IMR-90 (cell line): Measurements from ENCODE around the gene NAIF1. TPM values are rescaled to one million over a fixed set of nuclear protein-coding genes. Genes with fewer than 3 reads are reported as not detected.

Source experiments
- ATAC-seq: fragments of 200-7000 bp; cut with Tn5 transposase; 2 replicates; pipeline ENCODE4 v1.9.1; 2020; ENCODE audit warnings: low read depth, mild to moderate bottlenecking, moderate library complexity
- BruUV-seq: library from RNA; stranded (reverse); fragments of 400-500 nt; replicated peaks from 2 replicates; lab custom pipeline; 2021; lab: Mats Ljungman, UMichigan
- CTCF ChIA-PET: fragments of 300-600 bp; formaldehyde crosslinking; extraction: SDS; loops from one replicate; lab custom pipeline; 2021; ENCODE audit warnings: antibody characterized with exemption; lab: Yijun Ruan, JAX
- POLR2A ChIA-PET: fragments of 300-600 bp; sonication (Branson Sonifier 250); formaldehyde crosslinking; loops from one replicate; lab custom pipeline; 2022; ENCODE audit warnings: antibody characterized with exemption; ENCODE audit not compliant: unreplicated experiment; lab: Charles Lee
- DNase-seq: peaks from one replicate; pipeline ENCODE4 v3.0.0; 2013
- H2AFZ ChIP-seq: replicated peaks from 2 replicates; pipeline ENCODE3; 2013; ENCODE audit warnings: low read length, mild to moderate bottlenecking; ENCODE audit not compliant: poor library complexity
- H2AK5ac ChIP-seq: 2 replicates; pipeline ENCODE4 v1.6.1; 2013; ENCODE audit warnings: low read depth, low read length, inconsistent platforms
- H2AK9ac ChIP-seq: replicated peaks from 2 replicates; pipeline ENCODE3; 2013; ENCODE audit warnings: mild to moderate bottlenecking, low read depth, low read length, moderate library complexity; ENCODE audit not compliant: poor library complexity
- H2BK120ac ChIP-seq: 2 replicates; pipeline ENCODE4 v1.6.1; 2013; ENCODE audit warnings: low read depth, low read length, inconsistent platforms
- H2BK15ac ChIP-seq: 3 replicates; pipeline ENCODE4 v1.6.1; 2013; ENCODE audit warnings: low read depth, low read length, inconsistent platforms
- H2BK20ac ChIP-seq: 2 replicates; pipeline ENCODE4 v1.6.1; 2013; ENCODE audit warnings: low read depth, mild to moderate bottlenecking, inconsistent platforms, low read length, moderate library complexity
- H2BK5ac ChIP-seq: 2 replicates; pipeline ENCODE4 v1.6.1; 2013; ENCODE audit warnings: mild to moderate bottlenecking, low read depth, low read length, inconsistent platforms; ENCODE audit not compliant: poor library complexity, severe bottlenecking
- H3K14ac ChIP-seq: replicated peaks from 2 replicates; pipeline ENCODE4 v1.6.1; 2013; ENCODE audit warnings: low read depth, low read length, inconsistent platforms
- H3K18ac ChIP-seq: 2 replicates; pipeline ENCODE4 v1.6.1; 2013; ENCODE audit warnings: low read depth, low read length, control low read depth
- H3K23ac ChIP-seq: 2 replicates; pipeline ENCODE4 v1.6.1; 2013; ENCODE audit warnings: low read depth, low read length, inconsistent platforms
- H3K27ac ChIP-seq: 2 replicates; pipeline ENCODE4 v1.5.1; 2013; ENCODE audit warnings: mild to moderate bottlenecking, control low read depth, low read length; ENCODE audit not compliant: insufficient read depth
- H3K27me3 ChIP-seq: 2 replicates; pipeline ENCODE4 v1.6.1; 2013; ENCODE audit warnings: low read length; ENCODE audit not compliant: control insufficient read depth, insufficient read depth
- H3K36me3 ChIP-seq: 2 replicates; pipeline ENCODE4 v1.6.1; 2013; ENCODE audit warnings: low read length, mixed read lengths; ENCODE audit not compliant: control insufficient read depth, insufficient read depth
- H3K4ac ChIP-seq: 2 replicates; pipeline ENCODE4 v1.6.1; 2013; ENCODE audit warnings: low read depth, low read length, inconsistent platforms
- H3K4me1 ChIP-seq: 2 replicates; pipeline ENCODE4 v1.6.1; 2013; ENCODE audit warnings: low read length, mixed read lengths; ENCODE audit not compliant: control insufficient read depth, insufficient read depth
- H3K4me2 ChIP-seq: 2 replicates; pipeline ENCODE4 v1.6.1; 2013; ENCODE audit warnings: low read depth, mild to moderate bottlenecking, control low read depth, low read length, moderate library complexity
- H3K4me3 ChIP-seq: 2 replicates; pipeline ENCODE4 v1.5.1; 2013; ENCODE audit warnings: low read depth, mild to moderate bottlenecking, control low read depth, low read length, moderate library complexity; ENCODE audit not compliant: insufficient read depth
- H3K56ac ChIP-seq: 2 replicates; pipeline ENCODE4 v1.6.1; 2013; ENCODE audit warnings: low read length, inconsistent platforms; ENCODE audit not compliant: insufficient read depth; ENCODE audit errors: extremely low read depth
- H3K79me1 ChIP-seq, 2 experiments: 2 replicates each; pipeline ENCODE4 v1.6.1; 2013; ENCODE audit warnings: low read length in 2 of 2, inconsistent platforms in 1 of 2, low read depth in 1 of 2
- H3K9ac ChIP-seq: 2 replicates; pipeline ENCODE4 v1.6.1; 2013; ENCODE audit warnings: low read depth, low read length, control low read depth
- H3K9me1 ChIP-seq: 2 replicates; pipeline ENCODE4 v1.6.1; 2013; ENCODE audit warnings: low read length, inconsistent platforms; ENCODE audit not compliant: insufficient read depth
- H3K9me3 ChIP-seq: 2 replicates; pipeline ENCODE4 v1.6.1; 2013; ENCODE audit warnings: low read length; ENCODE audit not compliant: control insufficient read depth, insufficient read depth
- H4K20me1 ChIP-seq: 2 replicates; pipeline ENCODE4 v1.6.1; 2013; ENCODE audit warnings: low read length, inconsistent platforms; ENCODE audit not compliant: insufficient read depth
- H4K5ac ChIP-seq: 2 replicates; pipeline ENCODE4 v1.6.1; 2013; ENCODE audit warnings: mild to moderate bottlenecking, low read depth, low read length, control low read depth
- H4K8ac ChIP-seq, 2 experiments: 2 replicates each; pipeline ENCODE4 v1.6.1; 2013; ENCODE audit warnings: low read depth in 2 of 2, low read length in 2 of 2, control low read depth in 1 of 2, inconsistent platforms in 1 of 2
- H4K91ac ChIP-seq: 2 replicates; pipeline ENCODE4 v1.6.1; 2013; ENCODE audit warnings: low read depth, low read length, inconsistent platforms; ENCODE audit not compliant: insufficient read depth
- BHLHE40 ChIP-seq: fragments of 150-350 bp; IDR thresholded peaks from 2 replicates; pipeline ENCODE4 v1.6.1; 2016; ENCODE audit warnings: mild to moderate bottlenecking, low read depth, low read length
- CEBPB ChIP-seq: IDR thresholded peaks from 2 replicates; pipeline ENCODE4 v1.6.1; 2012; ENCODE audit warnings: low read depth, low read length, improper control_type of control experiment
- CHD1 ChIP-seq: IDR thresholded peaks from 2 replicates; pipeline ENCODE4 v1.6.1; 2012; ENCODE audit warnings: low read depth, low read length, improper control_type of control experiment
- FOS ChIP-seq: fragments of 150-350 bp; IDR thresholded peaks from 2 replicates; pipeline ENCODE4 v1.6.1; 2016; ENCODE audit warnings: low read depth, low read length
- MAFK ChIP-seq: IDR thresholded peaks from 2 replicates; pipeline ENCODE4 v1.6.1; 2012; ENCODE audit warnings: low read depth, low read length, improper control_type of control experiment
- MAZ ChIP-seq: IDR thresholded peaks from 2 replicates; pipeline ENCODE4 v1.6.1; 2012; ENCODE audit warnings: low read depth, mild to moderate bottlenecking, low read length, improper control_type of control experiment, moderate library complexity, borderline replicate concordance
- MXI1 ChIP-seq: IDR thresholded peaks from 2 replicates; pipeline ENCODE4 v1.6.1; 2012; ENCODE audit warnings: low read depth, mild to moderate bottlenecking, low read length, moderate library complexity, borderline replicate concordance
- NFE2L2 ChIP-seq: fragments of 150-350 bp; IDR thresholded peaks from 2 replicates; pipeline ENCODE4 v1.6.1; 2016; ENCODE audit warnings: low read depth, mild to moderate bottlenecking, low read length
- POLR2A ChIP-seq: IDR thresholded peaks from 2 replicates; pipeline ENCODE4 v1.6.1; 2012; ENCODE audit warnings: mild to moderate bottlenecking, low read depth, low read length
- RAD21 ChIP-seq: IDR thresholded peaks from 2 replicates; pipeline ENCODE4 v1.6.1; 2012; ENCODE audit warnings: low read length, improper control_type of control experiment
- RCOR1 ChIP-seq: IDR thresholded peaks from 2 replicates; pipeline ENCODE4 v1.6.1; 2012; ENCODE audit warnings: mild to moderate bottlenecking, low read length, improper control_type of control experiment; ENCODE audit not compliant: insufficient replicate concordance
- RFX5 ChIP-seq: IDR thresholded peaks from 2 replicates; pipeline ENCODE4 v1.8.0; 2012; ENCODE audit warnings: low read depth, mild to moderate bottlenecking, low read length, moderate library complexity
- SMC3 ChIP-seq: fragments of 150-350 bp; IDR thresholded peaks from 2 replicates; pipeline ENCODE4 v1.6.1; 2016; ENCODE audit warnings: low read depth, mild to moderate bottlenecking, antibody characterized with exemption, low read length, moderate library complexity
- WGBS, 2 experiments: methylation state at CpG; one replicate each; pipeline versions ENCODE4 v1.1.5 to v1.1.7; 2013; ENCODE audit warnings: missing lambda C conversion rate in 2 of 2; ENCODE audit not compliant: insufficient read length in 1 of 2; ENCODE audit errors: extremely low coverage in 2 of 2; 5-methylcytosine and 5-hydroxymethylcytosine counted together
- dilution Hi-C: fragments of 300-500 bp; cut with HindIII; formaldehyde crosslinking; loops from one replicate; pipeline ENCODE4 v1.14.3; 2018; ENCODE audit warnings: low sequenced_read_pairs; ENCODE audit not compliant: unreplicated experiment
- in situ Hi-C: fragments of 300-500 bp; cut with MboI; formaldehyde crosslinking; loops from 3 replicates; pipeline ENCODE4 v1.14.3; 2019; ENCODE audit warnings: low sequenced_read_pairs, inconsistent platforms, mixed read lengths
- intact Hi-C: fragments of 100-400 bp; cut with micrococcal nuclease; formaldehyde crosslinking; loops from 2 replicates; pipeline ENCODE4 v1.10.0; 2022
- polyA plus RNA-seq, 3 experiments: library from polyadenylated mRNA; depleted of rRNA; stranded (reverse); fragments of >200 nt; gene quantifications; 2 replicates each; pipeline ENCODE4 v1.2.3, GENCODE V29; 2012; ENCODE audit warnings: low replicate concordance in 1 of 3
- total RNA-seq: library from RNA; depleted of rRNA; stranded (reverse); fragments of >200 nt; gene quantifications from 2 replicates; pipeline ENCODE4 v1.2.3, GENCODE V29; 2012
- TF ChIP-seq, protein P1 (sequence below): fragments of 150-350 bp; IDR thresholded peaks from 2 replicates; pipeline ENCODE4 v1.6.1; 2016; ENCODE audit warnings: low read depth, mild to moderate bottlenecking, low read length, moderate library complexity, borderline replicate concordance
- TF ChIP-seq, protein P2 (sequence below): conservative IDR thresholded peaks from 2 replicates; pipeline ENCODE4 v1.5.1; 2012; ENCODE audit warnings: mild to moderate bottlenecking, low read depth, low read length, improper control_type of control experiment
- TF ChIP-seq, protein P3 (sequence below): fragments of 150-350 bp; IDR thresholded peaks from 2 replicates; pipeline ENCODE4 v1.6.1; 2017; ENCODE audit warnings: mild to moderate bottlenecking, antibody characterized with exemption, low read length, low read depth

NAIF1 gene
- total and polyA plus RNA-seq, 2 of the 4 experiments (the other 2 are of a cell fraction), result 9.7 to 10.1 TPM

DNA sequence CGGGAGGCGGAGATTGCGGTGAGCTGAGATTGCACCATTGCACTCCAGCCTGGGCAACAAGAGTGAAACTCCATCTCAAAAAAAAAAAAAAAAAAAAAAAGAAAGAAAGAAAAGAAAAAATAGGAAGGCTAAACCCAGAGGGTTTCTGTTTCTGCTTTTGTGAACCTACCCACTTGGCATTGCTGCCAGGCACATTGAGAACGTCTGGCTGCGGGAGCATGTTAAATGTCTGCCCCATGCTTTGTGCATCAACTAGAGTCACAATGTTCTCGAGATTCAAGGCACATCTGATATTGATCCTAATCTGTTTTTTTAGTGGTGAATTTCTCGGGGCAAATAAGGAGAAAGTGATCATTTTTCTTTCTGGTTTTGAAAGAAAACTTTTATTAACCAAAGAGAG lies 3.8 kb upstream of the NAIF1 start:
- Histone ChIP-seq H4K5ac (no peak overlapping the region), H4K91ac (no peak overlapping the region), H3K56ac (no peak overlapping the region), H3K23ac (peak overlapping the region; percentile 50; the same call in 1 of the 2 replicates), H2AK9ac (no peak overlapping the region), H3K14ac (0 out of 2 replicates have a peak overlapping the region, but pooled peaks have one; percentile 23), H3K4me1 (peaks cover 23% of the 10 kb centered on the region), H2AFZ (no peak overlapping the region), H3K36me3 (no peaks in the 10 kb centered on the region), H4K8ac (no peak overlapping the region; a peak in 1 of 4 replicates), H3K27ac (no peak overlapping the region; the same call in 1 of the 2 replicates), H3K79me1 (peaks cover 21 to 58% of the 10 kb centered on the region in 2 experiments), H3K9me1 (peaks cover 6% of the 10 kb centered on the region; the same call in 1 of the 2 replicates), H3K4me3 (no peak overlapping the region), H2BK120ac (no peak overlapping the region), H2BK20ac (no peak overlapping the region), H3K18ac (no peak overlapping the region; the same call in 1 of the 2 replicates), H2BK15ac (peak overlapping the region; percentile 61; the same call in 1 of the 3 replicates), H2AK5ac (peak overlapping the region; percentile 85; the same call in 1 of the 2 replicates), H3K4ac (peak overlapping the region; percentile 20), H2BK5ac (peak overlapping the region; percentile 53), H3K9me3 (no peaks in the 10 kb centered on the region), H3K9ac (no peak overlapping the region), H4K20me1 (no peaks in the 10 kb centered on the region; the same call in 1 of the 2 replicates), H3K4me2 (no peak overlapping the region), H3K27me3 (no peaks in the 10 kb centered on the region)
- DNase-seq (no peak), ATAC-seq (no peak)
- intact Hi-C loops (no loop called here), in situ Hi-C loops (no loop called here), dilution Hi-C loops (no loop called here)
- no peak for TF ChIP-seq MAZ
- TF ChIP-seq POLR2A, result no peak
- TF ChIP-seq SMC3, result no peak
- TF ChIP-seq, protein P1, sequence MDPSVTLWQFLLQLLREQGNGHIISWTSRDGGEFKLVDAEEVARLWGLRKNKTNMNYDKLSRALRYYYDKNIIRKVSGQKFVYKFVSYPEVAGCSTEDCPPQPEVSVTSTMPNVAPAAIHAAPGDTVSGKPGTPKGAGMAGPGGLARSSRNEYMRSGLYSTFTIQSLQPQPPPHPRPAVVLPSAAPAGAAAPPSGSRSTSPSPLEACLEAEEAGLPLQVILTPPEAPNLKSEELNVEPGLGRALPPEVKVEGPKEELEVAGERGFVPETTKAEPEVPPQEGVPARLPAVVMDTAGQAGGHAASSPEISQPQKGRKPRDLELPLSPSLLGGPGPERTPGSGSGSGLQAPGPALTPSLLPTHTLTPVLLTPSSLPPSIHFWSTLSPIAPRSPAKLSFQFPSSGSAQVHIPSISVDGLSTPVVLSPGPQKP, result no peak
- no peak for TF ChIP-seq BHLHE40
- TF ChIP-seq FOS, result no peak
- no peak for TF ChIP-seq MAFK
- TF ChIP-seq CEBPB, result no peak
- TF ChIP-seq RCOR1, result no peak
- TF ChIP-seq, protein P2, sequence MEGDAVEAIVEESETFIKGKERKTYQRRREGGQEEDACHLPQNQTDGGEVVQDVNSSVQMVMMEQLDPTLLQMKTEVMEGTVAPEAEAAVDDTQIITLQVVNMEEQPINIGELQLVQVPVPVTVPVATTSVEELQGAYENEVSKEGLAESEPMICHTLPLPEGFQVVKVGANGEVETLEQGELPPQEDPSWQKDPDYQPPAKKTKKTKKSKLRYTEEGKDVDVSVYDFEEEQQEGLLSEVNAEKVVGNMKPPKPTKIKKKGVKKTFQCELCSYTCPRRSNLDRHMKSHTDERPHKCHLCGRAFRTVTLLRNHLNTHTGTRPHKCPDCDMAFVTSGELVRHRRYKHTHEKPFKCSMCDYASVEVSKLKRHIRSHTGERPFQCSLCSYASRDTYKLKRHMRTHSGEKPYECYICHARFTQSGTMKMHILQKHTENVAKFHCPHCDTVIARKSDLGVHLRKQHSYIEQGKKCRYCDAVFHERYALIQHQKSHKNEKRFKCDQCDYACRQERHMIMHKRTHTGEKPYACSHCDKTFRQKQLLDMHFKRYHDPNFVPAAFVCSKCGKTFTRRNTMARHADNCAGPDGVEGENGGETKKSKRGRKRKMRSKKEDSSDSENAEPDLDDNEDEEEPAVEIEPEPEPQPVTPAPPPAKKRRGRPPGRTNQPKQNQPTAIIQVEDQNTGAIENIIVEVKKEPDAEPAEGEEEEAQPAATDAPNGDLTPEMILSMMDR, result no peak
- no peak for TF ChIP-seq RFX5
- TF ChIP-seq MXI1, result no peak
- no peak for TF ChIP-seq RAD21
- no peak for TF ChIP-seq NFE2L2
- no peak for TF ChIP-seq CHD1
- TF ChIP-seq, protein P3, sequence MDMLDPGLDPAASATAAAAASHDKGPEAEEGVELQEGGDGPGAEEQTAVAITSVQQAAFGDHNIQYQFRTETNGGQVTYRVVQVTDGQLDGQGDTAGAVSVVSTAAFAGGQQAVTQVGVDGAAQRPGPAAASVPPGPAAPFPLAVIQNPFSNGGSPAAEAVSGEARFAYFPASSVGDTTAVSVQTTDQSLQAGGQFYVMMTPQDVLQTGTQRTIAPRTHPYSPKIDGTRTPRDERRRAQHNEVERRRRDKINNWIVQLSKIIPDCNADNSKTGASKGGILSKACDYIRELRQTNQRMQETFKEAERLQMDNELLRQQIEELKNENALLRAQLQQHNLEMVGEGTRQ, result no peak
- ChIA-PET POLR2A (no interaction called here), CTCF (no interaction called here)
- BruUV-seq, result no TSS peak
- WGBS, 2 experiments, result no CpG with 5 or more reads among the region's 7 CpGs
